BJ (cell line): ENCODE data around the gene FAM117B. TPM values are rescaled to one million over a fixed set of nuclear protein-coding genes. Genes with fewer than 3 reads are reported as not detected.

Experiments
- CTCF ChIA-PET: fragments of 350-600 bp; formaldehyde crosslinking; extraction: SDS; loops from one replicate; lab custom pipeline; 2021; ENCODE audit warnings: antibody characterized with exemption, inconsistent platforms; lab: Yijun Ruan, JAX
- POLR2A ChIA-PET: fragments of 300-600 bp; sonication (Branson Sonifier 250); formaldehyde crosslinking; extraction: SDS; loops from one replicate; lab custom pipeline; 2021; ENCODE audit warnings: antibody characterized with exemption; lab: Charles Lee
- DNase-seq: peaks from one replicate; pipeline ENCODE4 v3.0.0-alpha.2; 2011; ENCODE audit warnings: low read depth
- H3K27me3 ChIP-seq: 2 replicates; pipeline ENCODE4 v1.6.0; 2011; ENCODE audit warnings: low read length; ENCODE audit not compliant: control insufficient read depth, insufficient read depth
- H3K36me3 ChIP-seq: 2 replicates; pipeline ENCODE4 v1.5.1; 2011; ENCODE audit warnings: low read length; ENCODE audit not compliant: control insufficient read depth, insufficient read depth
- H3K4me3 ChIP-seq: 2 replicates; pipeline ENCODE4 v1.5.1; 2011; ENCODE audit warnings: low read depth, mild to moderate bottlenecking, control low read depth, low read length
- CTCF ChIP-seq: IDR thresholded peaks from 2 replicates; pipeline ENCODE4 v1.5.1; 2011; ENCODE audit warnings: low read depth, mild to moderate bottlenecking, control low read depth, inconsistent platforms, low read length, moderate library complexity; ENCODE audit not compliant: insufficient read depth
- polyA minus RNA-seq: library from RNA; depleted of rRNA, polyadenylated mRNA; stranded (reverse); fragments of >200 nt; gene quantifications from 2 replicates; pipeline ENCODE4 v1.2.3, GENCODE V29; 2011; rRNA and poly(A)+ RNA removed
- polyA plus RNA-seq: library from polyadenylated mRNA; depleted of rRNA; stranded (reverse); fragments of >200 nt; gene quantifications from 2 replicates; pipeline ENCODE4 v1.2.3, GENCODE V29; 2011; rRNA removed

FAM117B gene
- 0.29 and 0.43 TPM in 2 replicates for polyA plus RNA-seq
- polyA minus RNA-seq: 0.85 and 1.0 TPM in 2 replicates

- Histone ChIP-seq H3K27me3 (no peaks in the 10 kb centered on the region), H3K36me3 (no peaks in the 10 kb centered on the region), H3K4me3 (peak within 1 kb of the TSS; percentile 97)
- peak; percentile 69 for DNase-seq
- POLR2A ChIA-PET: no interaction called here
- no peak for TF ChIP-seq CTCF
- CTCF ChIA-PET: interaction anchor here (0.6 kb wide), 1 partner anchor 46 kb away, joined by 3 read pairs; no protein-coding TSS in a partner anchor
These were observed at the start of gene FAM117B for GRCh38 chr2:202634556-202635427. Gene FAM117B, plus strand, starts transcription at chr2:202634969. Its CDS starts 219 bp downstream, at chr2:202635188.

- Histone ChIP-seq H3K4me3 (no peak overlapping the region), H3K36me3 (no peaks in the 10 kb centered on the region), H3K27me3 (no peaks in the 10 kb centered on the region)
- TF ChIP-seq CTCF: peak; percentile 91
- CTCF ChIA-PET: interaction anchor here (0.6 to 4.3 kb wide), 19 partner anchors 10 to 1321 kb away, joined by 3 to 30 read pairs (median 4); no protein-coding TSS in a partner anchor
- POLR2A ChIA-PET: no interaction called here
- no peak for DNase-seq
These were observed 45.9 kb upstream of the FAM117B start for GRCh38 chr2:202588647-202589581.

- TF ChIP-seq CTCF: no peak
- ChIA-PET CTCF (interaction anchor here (0.7 to 4.3 kb wide), 11 partner anchors 9 to 1320 kb away, joined by 4 to 30 read pairs (median 7); no protein-coding TSS in a partner anchor), POLR2A (no interaction called here)
- Histone ChIP-seq H3K36me3 (no peaks in the 10 kb centered on the region), H3K4me3 (no peak overlapping the region), H3K27me3 (no peaks in the 10 kb centered on the region)
- no peak for DNase-seq
These were observed 45.2 kb upstream of the FAM117B start for GRCh38 chr2:202589582-202589949.

- no peak for DNase-seq
- no peak for TF ChIP-seq CTCF
- H3K27me3 ChIP-seq: no peaks in the 10 kb centered on the region
- CTCF ChIA-PET: no interaction called here
- H3K36me3 ChIP-seq: no peaks in the 10 kb centered on the region
- POLR2A ChIA-PET: no interaction called here
- H3K4me3 ChIP-seq: no peak overlapping the region
These were observed 42.2 kb upstream of the FAM117B start for GRCh38 chr2:202592566-202592965.
